Lung (tissue), 12 donors: ENCODE data around the gene CPED1. TPM values are rescaled to one million over a fixed set of nuclear protein-coding genes. Genes with fewer than 3 reads are reported as not detected.

ENCODE experiments used
- ATAC-seq: fragments of 200-7000 bp; cut with Tn5 transposase; one replicate; pipeline ENCODE4 v1.9.1; 2020; ENCODE audit warnings: moderate number of reproducible peaks; ENCODE audit not compliant: insufficient read depth, low FRiP score
- DNase-seq, 3 donors: peaks; one replicate each; pipeline ENCODE4 v3.0.0-alpha.2; 2013 to 2017
- H3K27ac ChIP-seq, 2 donors: one replicate each; pipeline ENCODE4 v1.5.1; 2013; ENCODE audit warnings: mild to moderate bottlenecking in 2 of 2, moderate library complexity in 2 of 2, control low read depth in 1 of 2, inconsistent platforms in 1 of 2, low read depth in 1 of 2, low read length in 1 of 2
- H3K27me3 ChIP-seq, 3 donors: one replicate each; pipeline ENCODE4 v1.5.1; 2013; ENCODE audit warnings: low read length in 2 of 3; ENCODE audit not compliant: control insufficient read depth in 3 of 3, insufficient read depth in 3 of 3
- H3K36me3 ChIP-seq, 4 donors: one replicate each; pipeline ENCODE4 v1.5.1; 2013; ENCODE audit warnings: low read length in 4 of 4, mild to moderate bottlenecking in 1 of 4, moderate library complexity in 1 of 4; ENCODE audit not compliant: control insufficient read depth in 4 of 4, insufficient read depth in 4 of 4
- H3K4me1 ChIP-seq, 5 donors: one replicate each; pipeline ENCODE4 v1.5.1; 2013; ENCODE audit warnings: low read length in 5 of 5, mild to moderate bottlenecking in 2 of 5, moderate library complexity in 1 of 5; ENCODE audit not compliant: control insufficient read depth in 5 of 5, insufficient read depth in 5 of 5
- H3K4me3 ChIP-seq: one replicate; pipeline ENCODE4 v1.5.1; 2013; ENCODE audit warnings: mild to moderate bottlenecking, control low read depth, moderate library complexity
- H3K9ac ChIP-seq, 2 donors: one replicate each; pipeline ENCODE4 v1.5.1; 2013; ENCODE audit warnings: low read length in 2 of 2, control low read depth in 1 of 2; ENCODE audit not compliant: insufficient read depth in 1 of 2
- H3K9me3 ChIP-seq, 4 donors: one replicate each; pipeline ENCODE4 v1.5.1; 2013; ENCODE audit warnings: low read length in 3 of 4, mild to moderate bottlenecking in 1 of 4, moderate library complexity in 1 of 4; ENCODE audit not compliant: control insufficient read depth in 4 of 4, insufficient read depth in 3 of 4
- CTCF ChIP-seq: IDR thresholded peaks from 2 replicates; pipeline ENCODE4 v1.5.1; 2012; ENCODE audit warnings: mild to moderate bottlenecking; ENCODE audit errors: control extremely low read depth, extremely low read depth
- WGBS, 2 donors: extraction: QIAGEN DNeasy Blood & Tissue Kit; methylation state at CpG; one replicate each; pipeline ENCODE4 v1.1.7; 2013; 5-methylcytosine and 5-hydroxymethylcytosine counted together
- polyA plus RNA-seq, 2 donors: library from polyadenylated mRNA; stranded (reverse); fragments of 200-250 nt; gene quantifications; one replicate each; pipeline ENCODE4 v1.2.1, GENCODE V29; 2013
- total RNA-seq, 2 donors: library from RNA; depleted of rRNA in 1 of 2; stranded (reverse); fragments of >200 nt in 1 of 2; gene quantifications; one replicate each; pipeline ENCODE4 v1.2.1, GENCODE V29; 2014 to 2021
- donor health status: control.
- donor health status: control.
- donor health status: Bipolar disorder and iron deficiency.
- donor health status: healthy.
- donor health status: DM: yes; HTN: yes; CAD: no.

The CPED1 gene
- total and polyA plus RNA-seq, 4 donors, result 1.8 to 32.3 (median 7.4) TPM

- no peak for DNase-seq
- no peak for TF ChIP-seq CTCF
- Histone ChIP-seq H3K36me3 (no peaks in the 10 kb centered on the region), H3K9me3 (no peaks in the 10 kb centered on the region), H3K9ac (no peak overlapping the region), H3K27ac (peak overlapping the region in 1 of 2 donors; percentile 21), H3K4me1 (peaks cover 0 to 20% (median 0%) of the 10 kb centered on the region in 5 donors), H3K4me3 (no peak overlapping the region), H3K27me3 (no peaks in the 10 kb centered on the region)
- WGBS, 2 donors, result 79 to 81% methylated on average over 4 of the region's 4 CpGs
- ATAC-seq, result no peak
Measured at GRCh38 chr7:121037957-121038716, 49.6 kb downstream of the CPED1 start.

- peaks cover 0 to 12% (median 4%) of the 10 kb centered on the region in 5 donors for H3K4me1 ChIP-seq
- H3K36me3 ChIP-seq, result no peaks in the 10 kb centered on the region
- peak overlapping the region in 1 of 2 donors; percentile 21 for H3K27ac ChIP-seq
- no peaks in the 10 kb centered on the region for H3K9me3 ChIP-seq
- DNase-seq (no peak), ATAC-seq (no peak)
- no peak for TF ChIP-seq CTCF
- H3K27me3 ChIP-seq, result no peaks in the 10 kb centered on the region
- H3K9ac ChIP-seq, result no peak overlapping the region
- 68 to 82% methylated on average over 7 of the region's 7 CpGs for WGBS, 2 donors
- no peak overlapping the region for H3K4me3 ChIP-seq
Measured at GRCh38 chr7:121038717-121039509, 50.4 kb downstream of the CPED1 start.

- H3K9me3 ChIP-seq, result no peaks in the 10 kb centered on the region
- H3K4me1 ChIP-seq, result peaks cover 0 to 11% (median 6%) of the 10 kb centered on the region in 5 donors
- no peak overlapping the region for H3K27ac ChIP-seq
- no peaks in the 10 kb centered on the region for H3K27me3 ChIP-seq
- WGBS, 2 donors, result 88 to 94% methylated on average over 2 of the region's 2 CpGs
- no peak overlapping the region for H3K4me3 ChIP-seq
- DNase-seq, result no peak
- H3K36me3 ChIP-seq, result no peaks in the 10 kb centered on the region
- no peak overlapping the region for H3K9ac ChIP-seq
- no peak for ATAC-seq
- TF ChIP-seq CTCF, result no peak
Measured at GRCh38 chr7:121039510-121039822, 51.0 kb downstream of the CPED1 start.
